H1 (cell line): ENCODE measurements around the gene DCTN2.

ENCODE experiments used
- ASH2L ChIP-seq: fragments of 200-600, 300-600 bp; sonication (generic); IDR thresholded peaks from one replicate; pipeline ENCODE4 v1.7.1; 2017; ENCODE audit warnings: low read length
- CHD2 ChIP-seq: IDR thresholded peaks from 2 replicates; pipeline ENCODE4 v1.6.1; 2012; ENCODE audit warnings: low read length, improper control_type of control experiment
- EP300 ChIP-seq, 2 experiments: IDR thresholded peaks; 1 replicate in 1 of 2; 2 replicates in 1 of 2; pipeline ENCODE4 v1.6.1; 2011 to 2012; ENCODE audit warnings: low read depth in 2 of 2, low read length in 2 of 2, mild to moderate bottlenecking in 2 of 2, borderline replicate concordance in 1 of 2, inconsistent platforms in 1 of 2, moderate library complexity in 1 of 2
- EZH2 ChIP-seq: fragments of 200-600 bp; sonication (generic); IDR thresholded peaks from 2 replicates; pipeline ENCODE4 v1.7.1; 2012; ENCODE audit warnings: low read depth, mild to moderate bottlenecking, moderate library complexity, low read length, inconsistent platforms; ENCODE audit not compliant: severe bottlenecking
- GABPA ChIP-seq: IDR thresholded peaks from 2 replicates; pipeline ENCODE4 v1.6.1; 2011; ENCODE audit warnings: mild to moderate bottlenecking, low read length, moderate library complexity, borderline replicate concordance; ENCODE audit not compliant: insufficient read depth
- POLR2A ChIP-seq, 2 experiments: IDR thresholded peaks; 1 replicate in 1 of 2; 2 replicates in 1 of 2; pipeline ENCODE4 v1.6.1; 2011; ENCODE audit warnings: low read depth in 2 of 2, low read length in 2 of 2, mild to moderate bottlenecking in 2 of 2; ENCODE audit errors: control extremely low read depth in 1 of 2
- POLR2AphosphoS5 ChIP-seq: IDR thresholded peaks from 2 replicates; pipeline ENCODE4 v1.6.1; 2011; ENCODE audit warnings: low read depth, low read length
- SP2 ChIP-seq: IDR thresholded peaks from 2 replicates; pipeline ENCODE4 v1.6.1; 2012; ENCODE audit warnings: mild to moderate bottlenecking, low read length, inconsistent platforms
- SRF ChIP-seq: IDR thresholded peaks from 2 replicates; pipeline ENCODE4 v1.6.1; 2011; ENCODE audit warnings: mild to moderate bottlenecking, low read depth, low read length, moderate library complexity
- TAF1 ChIP-seq: IDR thresholded peaks from 2 replicates; pipeline ENCODE4 v1.6.1; 2011; ENCODE audit warnings: mild to moderate bottlenecking, low read depth, low read length
- TF ChIP-seq, protein P1 (sequence below), 3 experiments: IDR thresholded peaks; 1 replicate in 2 of 3; 2 replicates in 1 of 3; pipeline versions ENCODE4 v1.5.1 to v1.6.1; 2011; ENCODE audit warnings: low read length in 3 of 3, mild to moderate bottlenecking in 3 of 3, inconsistent platforms in 2 of 3, low read depth in 1 of 3, moderate library complexity in 1 of 3; ENCODE audit not compliant: insufficient read depth in 1 of 3; ENCODE audit errors: control extremely low read depth in 1 of 3

DNA sequence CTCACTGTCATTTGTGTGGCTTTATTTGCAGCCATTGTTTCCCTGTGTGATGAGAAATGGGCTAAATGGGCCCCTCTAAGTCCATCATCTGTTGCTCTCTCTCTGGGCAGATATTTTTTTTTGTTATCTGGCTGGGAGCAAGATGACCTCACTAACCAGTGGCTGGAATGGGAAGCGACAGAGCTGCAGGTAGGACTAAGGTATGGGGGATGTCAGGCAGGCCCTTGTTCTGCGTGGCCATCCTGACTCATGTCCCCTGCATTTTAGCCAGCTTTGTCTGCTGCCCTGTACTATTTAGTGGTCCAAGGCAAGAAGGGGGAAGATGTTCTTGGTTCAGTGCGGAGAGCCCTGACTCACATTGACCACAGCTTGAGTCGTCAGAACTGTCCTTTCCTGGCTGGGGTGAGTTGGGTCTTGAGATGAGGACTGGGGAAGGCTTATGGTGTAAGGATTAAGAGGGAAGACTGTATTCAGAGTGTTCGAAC, 57.8 kb downstream of the DCTN2 start:
- TF ChIP-seq, protein P1, sequence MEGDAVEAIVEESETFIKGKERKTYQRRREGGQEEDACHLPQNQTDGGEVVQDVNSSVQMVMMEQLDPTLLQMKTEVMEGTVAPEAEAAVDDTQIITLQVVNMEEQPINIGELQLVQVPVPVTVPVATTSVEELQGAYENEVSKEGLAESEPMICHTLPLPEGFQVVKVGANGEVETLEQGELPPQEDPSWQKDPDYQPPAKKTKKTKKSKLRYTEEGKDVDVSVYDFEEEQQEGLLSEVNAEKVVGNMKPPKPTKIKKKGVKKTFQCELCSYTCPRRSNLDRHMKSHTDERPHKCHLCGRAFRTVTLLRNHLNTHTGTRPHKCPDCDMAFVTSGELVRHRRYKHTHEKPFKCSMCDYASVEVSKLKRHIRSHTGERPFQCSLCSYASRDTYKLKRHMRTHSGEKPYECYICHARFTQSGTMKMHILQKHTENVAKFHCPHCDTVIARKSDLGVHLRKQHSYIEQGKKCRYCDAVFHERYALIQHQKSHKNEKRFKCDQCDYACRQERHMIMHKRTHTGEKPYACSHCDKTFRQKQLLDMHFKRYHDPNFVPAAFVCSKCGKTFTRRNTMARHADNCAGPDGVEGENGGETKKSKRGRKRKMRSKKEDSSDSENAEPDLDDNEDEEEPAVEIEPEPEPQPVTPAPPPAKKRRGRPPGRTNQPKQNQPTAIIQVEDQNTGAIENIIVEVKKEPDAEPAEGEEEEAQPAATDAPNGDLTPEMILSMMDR (IDR thresholded peaks at IDR 0.05; ENCODE audit: control extremely low read depth in 1 of 3, insufficient read depth in 1 of 3, low read depth in 1 of 3, low read length in 3 of 3), result no peak
- TF ChIP-seq EP300 (IDR thresholded peaks at IDR 0.05; ENCODE audit: borderline replicate concordance in 1 of 2, low read depth in 2 of 2, low read length in 2 of 2) (no peak), EZH2 (no peak), CHD2 (no peak), POLR2AphosphoS5 (no peak), ASH2L (no peak), SP2 (no peak), POLR2A (IDR thresholded peaks at IDR 0.05; ENCODE audit: control extremely low read depth in 1 of 2, low read depth in 2 of 2, low read length in 2 of 2) (no peak), SRF (no peak), GABPA (no peak), TAF1 (no peak)
